K562 (cell line): ENCODE data around the gene PCK1. TPM values are rescaled to one million over a fixed set of nuclear protein-coding genes. Genes with fewer than 3 reads are reported as not detected.

ENCODE experiments used
- ATAC-seq: fragments of 200-7000 bp; cut with Tn5 transposase; 3 replicates; pipeline ENCODE4 v1.9.1; 2020; ENCODE audit warnings: moderate library complexity
- BruUV-seq: library from RNA; stranded (reverse); fragments of 400-500 nt; replicated peaks from 2 replicates; lab custom pipeline; 2021; lab: Mats Ljungman, UMichigan
- CTCF ChIA-PET: fragments of 300-600 bp; formaldehyde crosslinking; extraction: SDS; loops from one replicate; lab custom pipeline; 2021; ENCODE audit warnings: low intra/inter-chr PET ratio; lab: Yijun Ruan, JAX
- POLR2A ChIA-PET: fragments of 300-600, 350-650 bp; sonication (Branson Sonifier 250); formaldehyde crosslinking; extraction: SDS; loops from one replicate; lab custom pipeline; 2021; ENCODE audit warnings: antibody characterized with exemption, inconsistent platforms; lab: Yijun Ruan, JAX
- DNase-seq, 4 experiments: peaks; one replicate each; pipeline versions ENCODE4 v3.0.0 to v3.0.0-alpha.2; 2011 to 2018; ENCODE audit warnings: low spot score in 3 of 4, mixed read lengths in 3 of 4; ENCODE audit errors: extremely low read depth in 1 of 4
- FAIRE-seq: peaks from 2 replicates; lab custom pipeline; 2011; peaks lifted over from hg19 to GRCh38; lab: Jason Lieb, UNC
- H2AFZ ChIP-seq: 2 replicates; pipeline ENCODE4 v1.6.0; 2011; ENCODE audit warnings: low read depth, low read length, control low read depth, inconsistent platforms
- H3K27ac ChIP-seq: fragments of 200-600 bp; 3 replicates; pipeline ENCODE4 v1.8.0; 2011; ENCODE audit warnings: low read depth, mild to moderate bottlenecking, control low read depth, inconsistent platforms, low read length, moderate library complexity, mixed read lengths; ENCODE audit errors: extremely low read depth
- H3K27me3 ChIP-seq, 2 experiments: fragments of 300-600 bp in 1 of 2; 2 replicates in 1 of 2; 3 replicates in 1 of 2; pipeline versions ENCODE4 v1.6.0 to v1.8.0; 2011; ENCODE audit warnings: inconsistent platforms in 2 of 2, low read length in 2 of 2, mild to moderate bottlenecking in 1 of 2, mixed read lengths in 1 of 2, moderate library complexity in 1 of 2; ENCODE audit not compliant: control insufficient read depth in 2 of 2, insufficient read depth in 2 of 2
- H3K36me3 ChIP-seq: fragments of 300-600 bp; 3 replicates; pipeline ENCODE4 v1.8.0; 2011; ENCODE audit warnings: mild to moderate bottlenecking, low read length, inconsistent platforms; ENCODE audit not compliant: control insufficient read depth, insufficient read depth
- H3K4me1 ChIP-seq, 2 experiments: fragments of 200-600 bp in 1 of 2; replicated peaks in 1 of 2; 2 replicates in 1 of 2; 3 replicates in 1 of 2; pipeline versions ENCODE4 v1.5.1 to v1.8.0; 2011; ENCODE audit warnings: inconsistent platforms in 2 of 2, low read length in 2 of 2, mild to moderate bottlenecking in 1 of 2, mixed read lengths in 1 of 2, moderate library complexity in 1 of 2; ENCODE audit not compliant: control insufficient read depth in 2 of 2, insufficient read depth in 2 of 2
- H3K4me2 ChIP-seq: 2 replicates; pipeline ENCODE4 v1.6.1; 2011; ENCODE audit warnings: low read length, control low read depth, inconsistent platforms, mixed read lengths; ENCODE audit not compliant: insufficient read depth
- H3K4me3 ChIP-seq: fragments of 200-600 bp; sonication (generic), shearing (Covaris generic); 2 replicates; pipeline ENCODE4 v1.5.1; 2016; ENCODE audit warnings: control low read depth, inconsistent platforms
- H3K79me2 ChIP-seq: fragments of 200-600 bp; 3 replicates; pipeline ENCODE4 v1.8.0; 2011; ENCODE audit warnings: low read length, inconsistent platforms; ENCODE audit not compliant: control insufficient read depth, insufficient read depth
- H3K9ac ChIP-seq, 2 experiments: 2 replicates each; pipeline versions ENCODE4 v1.6.0 to v1.6.1; 2011; ENCODE audit warnings: low read depth in 2 of 2, low read length in 2 of 2, control low read depth in 1 of 2, inconsistent platforms in 1 of 2, mild to moderate bottlenecking in 1 of 2, mixed read lengths in 1 of 2; ENCODE audit not compliant: insufficient read depth in 1 of 2
- H3K9me1 ChIP-seq: one replicate; pipeline ENCODE4 v1.6.0; 2011; ENCODE audit warnings: inconsistent platforms, mild to moderate bottlenecking, low read length, moderate library complexity; ENCODE audit not compliant: control insufficient read depth, insufficient read depth
- H3K9me3 ChIP-seq: replicated peaks from 2 replicates; pipeline ENCODE4 v1.5.1; 2011; ENCODE audit warnings: low read depth, low read length, inconsistent platforms; ENCODE audit not compliant: control insufficient read depth, insufficient read depth
- H4K20me1 ChIP-seq: replicated peaks from 2 replicates; pipeline ENCODE4 v1.6.1; 2011; ENCODE audit warnings: low read length, inconsistent platforms, mixed read lengths; ENCODE audit not compliant: control insufficient read depth, insufficient read depth
- HIVEP1 ChIP-seq: fragments of 250-450 bp; sonication (Bioruptor Pico); IDR thresholded peaks from 2 replicates; pipeline ENCODE4 v1.4.0; 2020; ENCODE audit warnings: mild to moderate bottlenecking
- ILK ChIP-seq: fragments of 450-650 bp; IDR thresholded peaks from 2 replicates; pipeline ENCODE4 v1.6.1; 2016; ENCODE audit warnings: missing genetic modification characterization, low read depth, mild to moderate bottlenecking, missing compliant biosample characterization, moderate library complexity, borderline replicate concordance
- NONO ChIP-seq, 2 experiments: fragments of 200-400 bp in 1 of 2; fragments of 450-650 bp in 1 of 2; formaldehyde crosslinking in 1 of 2; IDR thresholded peaks; 2 replicates each; pipeline ENCODE4 v1.6.1; 2017; ENCODE audit warnings: low read depth in 2 of 2, mild to moderate bottlenecking in 2 of 2, moderate library complexity in 2 of 2, low read length in 1 of 2
- PBX2 ChIP-seq, 2 experiments: IDR thresholded peaks in 1 of 2; conservative IDR thresholded peaks in 1 of 2; 2 replicates each; pipeline ENCODE4 v1.6.1; 2016; ENCODE audit warnings: low read depth in 2 of 2, mild to moderate bottlenecking in 1 of 2, missing compliant biosample characterization in 1 of 2, missing genetic modification characterization in 1 of 2, moderate library complexity in 1 of 2
- TARDBP ChIP-seq: fragments of 450-650 bp; IDR thresholded peaks from 2 replicates; pipeline ENCODE4 v1.6.1; 2016
- YBX1 ChIP-seq: fragments of 450-650 bp; IDR thresholded peaks from 2 replicates; pipeline ENCODE4 v1.7.1; 2016; ENCODE audit warnings: mild to moderate bottlenecking
- ZNF717 ChIP-seq: fragments of 250-450 bp; sonication (Bioruptor Pico); IDR thresholded peaks from 2 replicates; pipeline ENCODE4 v1.5.0; 2021
- WGBS: fragments of 100-300 bp; shearing (Covaris generic); methylation state at CpG from one replicate; pipeline ENCODE4 v1.1.6; 2016; ENCODE audit warnings: low coverage, mixed read lengths; ENCODE audit not compliant: insufficient coverage; ENCODE audit errors: missing lambda C conversion rate; 5-methylcytosine and 5-hydroxymethylcytosine counted together
- in situ Hi-C: fragments of 300-500 bp; cut with MboI; formaldehyde crosslinking; loops from 4 replicates; pipeline ENCODE4 v1.15.0; 2018; ENCODE audit warnings: inconsistent platforms, mixed read lengths
- intact Hi-C: fragments of 100-400 bp; cut with micrococcal nuclease; formaldehyde crosslinking; loops from 2 replicates; pipeline ENCODE4 v1.14.2; 2022
- polyA plus RNA-seq, 8 experiments: library from polyadenylated mRNA; depleted of rRNA in 4 of 8; stranded (reverse) in 5 of 8; unstranded in 3 of 8; fragments of >200 nt; fragmentation: Nextera tagmentation in 2 of 8; fragmentation: Illumina TruSeq in 1 of 8; extraction: Ambion mirVana in 2 of 8; extraction: Trizol in 1 of 8; gene quantifications; 2 replicates each; pipeline versions ENCODE4 v1.2.1 to v1.2.3, GENCODE V29; 2011 to 2014; ENCODE audit warnings: inconsistent platforms in 1 of 8, missing spikeins in 1 of 8
- total RNA-seq, 7 experiments: library from RNA; depleted of rRNA in 6 of 7; stranded (reverse); fragments of >200 nt in 6 of 7; fragmentation: Illumina TruSeq in 2 of 7; extraction: Trizol in 2 of 7; gene quantifications; 2 replicates each; pipeline versions ENCODE4 v1.2.1 to v1.2.3, GENCODE V29; 2011 to 2021; ENCODE audit warnings: low replicate concordance in 1 of 7

Gene PCK1
- total and polyA plus RNA-seq, 9 of the 15 experiments (the other 6 are each of a cell fraction or from before 2014, with no cell fraction given) = 0.05 to 0.73 (median 0.15) TPM

DNA sequence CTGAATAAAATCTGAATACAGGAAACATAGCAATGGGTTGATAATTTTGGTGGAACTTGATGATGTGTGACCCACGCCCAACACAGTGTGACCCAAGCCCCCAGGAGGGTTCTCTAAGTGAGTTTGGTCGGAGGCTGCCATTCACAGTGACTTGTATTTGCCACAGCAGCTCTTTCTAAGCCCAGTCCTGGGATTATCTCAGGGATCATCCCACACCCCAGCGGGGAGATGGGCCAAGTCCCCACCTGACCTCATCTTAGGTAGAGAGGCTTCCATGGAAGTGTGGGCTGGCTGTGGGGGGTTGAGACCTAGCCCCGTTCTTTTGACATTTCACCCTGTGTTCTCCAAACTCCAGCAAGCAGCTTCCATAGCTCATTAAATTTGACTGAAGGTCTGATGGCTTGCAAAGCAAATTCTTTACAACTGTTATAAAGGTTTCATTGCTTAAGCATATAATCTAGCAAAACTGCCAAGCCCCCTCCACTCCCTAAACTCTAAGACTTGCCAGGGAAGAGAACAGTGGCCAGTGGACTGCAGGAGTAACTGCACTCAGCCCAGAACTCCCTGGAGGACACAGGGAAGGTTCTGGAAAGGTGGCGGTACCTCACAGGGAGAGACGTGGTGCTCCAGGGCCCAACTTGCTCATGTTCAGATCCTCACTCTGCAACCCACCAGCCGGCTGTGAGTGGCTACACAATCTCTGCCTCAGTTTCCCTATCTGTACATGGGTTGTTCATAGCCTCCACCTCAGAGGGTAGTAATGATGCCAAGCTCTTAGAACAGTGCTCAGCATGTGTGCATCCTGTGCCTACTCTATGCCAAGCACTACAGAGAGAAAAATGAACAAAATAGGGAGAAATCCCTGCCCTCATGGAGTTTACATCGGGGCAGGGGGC, 1.0 kb upstream of the PCK1 start (continued):
- no peak for TF ChIP-seq PBX2 (CRISPR knock-in tag; IDR thresholded peaks at IDR 0.05; ENCODE audit: low read depth)
- no peak for TF ChIP-seq PBX2 (tag; conservative IDR thresholded peaks at IDR 0.05; ENCODE audit: low read depth)
- TF ChIP-seq ZNF717 = no peak
- no peak for TF ChIP-seq TARDBP

DNA sequence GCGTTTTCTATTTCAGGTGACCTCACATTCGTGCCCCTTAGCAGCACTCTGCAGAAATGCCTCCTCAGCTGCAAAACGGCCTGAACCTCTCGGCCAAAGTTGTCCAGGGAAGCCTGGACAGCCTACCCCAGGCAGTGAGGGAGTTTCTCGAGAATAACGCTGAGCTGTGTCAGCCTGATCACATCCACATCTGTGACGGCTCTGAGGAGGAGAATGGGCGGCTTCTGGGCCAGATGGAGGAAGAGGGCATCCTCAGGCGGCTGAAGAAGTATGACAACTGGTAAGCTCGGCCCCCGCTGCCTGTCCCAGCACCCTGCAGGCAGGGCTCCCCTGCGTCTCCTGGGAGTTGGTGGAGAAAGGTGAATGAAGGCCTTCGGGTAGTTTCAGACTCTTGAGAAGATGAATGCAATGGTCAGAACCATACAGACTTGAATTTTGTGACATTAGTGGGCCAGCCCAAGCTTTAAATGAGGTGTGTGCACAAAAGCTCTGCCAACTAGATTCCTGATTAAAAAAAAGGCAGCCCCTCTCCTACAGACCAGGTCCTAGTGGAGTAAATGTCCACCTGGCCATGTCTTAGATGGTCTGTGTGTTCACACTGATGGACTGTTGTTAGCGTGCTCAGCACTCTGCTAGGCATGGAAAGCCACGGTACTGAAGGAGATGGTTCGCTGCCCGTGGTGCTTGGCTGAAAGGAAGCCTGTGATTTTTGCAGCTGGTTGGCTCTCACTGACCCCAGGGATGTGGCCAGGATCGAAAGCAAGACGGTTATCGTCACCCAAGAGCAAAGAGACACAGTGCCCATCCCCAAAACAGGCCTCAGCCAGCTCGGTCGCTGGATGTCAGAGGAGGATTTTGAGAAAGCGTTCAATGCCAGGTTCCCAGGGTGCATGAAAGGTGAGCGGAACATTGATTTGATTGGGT, 708 bp downstream of the PCK1 start:
- Histone ChIP-seq H3K27me3 (no peaks in the 10 kb centered on the region), H3K9me1 (no peaks in the 10 kb centered on the region), H3K79me2 (no peaks in the 10 kb centered on the region), H3K9ac (peak overlapping the region in 1 of 2 experiments; percentile 81; a peak in 2 of 4 replicates), H3K9me3 (no peaks in the 10 kb centered on the region), H3K4me1 (peaks cover 27 to 34% of the 10 kb centered on the region in 2 experiments), H3K4me3 (no peak overlapping the region), H3K4me2 (peak overlapping the region; percentile 62; the same call in 1 of the 2 replicates), H3K27ac (peak overlapping the region; percentile 36; the same call in 1 of the 3 replicates), H3K36me3 (no peaks in the 10 kb centered on the region), H2AFZ (peak overlapping the region; percentile 80), H4K20me1 (no peaks in the 10 kb centered on the region)
- CTCF ChIA-PET = interaction anchor here (0.6 kb wide), 1 partner anchor 33 kb away, joined by 7 read pairs; no protein-coding TSS in a partner anchor
- TF ChIP-seq HIVEP1 (CRISPR knock-in tag) (no peak), ILK (tag) (no peak), NONO (IDR thresholded peaks at IDR 0.05; ENCODE audit: low read depth in 2 of 2, low read length in 1 of 2) (no peak), YBX1 (no peak)
- in situ Hi-C loops (no loop called here), intact Hi-C loops (no loop called here)
- TSS peak; percentile 85 for BruUV-seq
- WGBS = 50% methylated on average over 24 of the region's 24 CpGs
- POLR2A ChIA-PET = interaction anchor here (0.7 to 2.3 kb wide), 7 partner anchors 8 to 169 kb away, joined by 3 to 8 read pairs (median 4); no protein-coding TSS in a partner anchor
- ATAC-seq (no peak), FAIRE-seq (no peak), DNase-seq (no peak)
